NCI-H1105 treated with DMSO at 0.1 percent for 48 hours (cell line): ENCODE data around the gene PCSK4.
"Not testable (repeated sequence)": the region's sequence is repeated elsewhere in the genome, so short reads cannot be mapped to it uniquely, and the experiment has no call there.

Experiments used
- DNase-seq: peaks from one replicate; lab custom pipeline; 2025; lab: John Stamatoyannopoulos, UW

Gene PCSK4

GRCh38 chr19:1490311-1491113, at the start of gene PCSK4:
PCSK4 (minus strand) TSS chr19:1490350; CDS start chr19:1490346, 4 bp downstream.
- DNase-seq, result peak; percentile 99

- DNase-seq, result not testable (repeated sequence)
These were observed 49.6 kb upstream of the PCSK4 start for GRCh38 chr19:1539749-1540148.

GRCh38 chr19:1538978-1539377, 48.8 kb upstream of the PCSK4 start:
- no peak for DNase-seq

- DNase-seq, result not testable (repeated sequence)
These were observed 45.5 kb upstream of the PCSK4 start for GRCh38 chr19:1535699-1536098.

GRCh38 chr19:1534972-1535371, 44.8 kb upstream of the PCSK4 start:
- DNase-seq, result no peak

- DNase-seq, result peak; percentile 4
These were observed 43.5 kb upstream of the PCSK4 start for GRCh38 chr19:1533510-1534150.

GRCh38 chr19:1532003-1532402, 41.9 kb upstream of the PCSK4 start:
- DNase-seq, result no peak

GRCh38 chr19:1531587-1531986, 41.4 kb upstream of the PCSK4 start:
- no peak for DNase-seq

- not testable (repeated sequence) for DNase-seq
These were observed 40.7 kb upstream of the PCSK4 start for GRCh38 chr19:1530856-1531255.

GRCh38 chr19:1529430-1529816, 39.3 kb upstream of the PCSK4 start:
- no peak for DNase-seq

- DNase-seq, result no peak
These were observed 38.7 kb upstream of the PCSK4 start for GRCh38 chr19:1528596-1529429.

- no peak for DNase-seq
These were observed 37.6 kb upstream of the PCSK4 start for GRCh38 chr19:1527650-1528309.

GRCh38 chr19:1526979-1527649, 37.0 kb upstream of the PCSK4 start:
- no peak for DNase-seq

GRCh38 chr19:1526066-1526778, 36.1 kb upstream of the PCSK4 start:
- no peak for DNase-seq

- no peak for DNase-seq
These were observed 35.2 kb upstream of the PCSK4 start for GRCh38 chr19:1525343-1525742.

- no peak for DNase-seq
These were observed 34.8 kb upstream of the PCSK4 start for GRCh38 chr19:1524972-1525325.

GRCh38 chr19:1524287-1524971, 34.3 kb upstream of the PCSK4 start:
- DNase-seq, result no peak

- DNase-seq, result no peak
These were observed 33.5 kb upstream of the PCSK4 start, which contains the start of gene PLK5 for GRCh38 chr19:1523412-1524286. PLK5 (plus strand) TSS chr19:1524077; CDS start chr19:1526997, 2,920 bp downstream.

GRCh38 chr19:1522838-1523237, 32.7 kb upstream of the PCSK4 start:
- no peak for DNase-seq
